CD4-positive, alpha-beta T cell treated with Interleukin-2 at 100 ng/mL for 4 hours (primary cell): ENCODE measurements around the gene TCP1.
"Not testable (repeated sequence)": the region's sequence is repeated elsewhere in the genome, so short reads cannot be mapped to it uniquely, and the experiment has no call there.

Experiments used
- DNase-seq: peaks from one replicate; pipeline ENCODE4 v3.0.0-alpha.2; 2020; ENCODE audit warnings: low spot score

The TCP1 gene

DNA sequence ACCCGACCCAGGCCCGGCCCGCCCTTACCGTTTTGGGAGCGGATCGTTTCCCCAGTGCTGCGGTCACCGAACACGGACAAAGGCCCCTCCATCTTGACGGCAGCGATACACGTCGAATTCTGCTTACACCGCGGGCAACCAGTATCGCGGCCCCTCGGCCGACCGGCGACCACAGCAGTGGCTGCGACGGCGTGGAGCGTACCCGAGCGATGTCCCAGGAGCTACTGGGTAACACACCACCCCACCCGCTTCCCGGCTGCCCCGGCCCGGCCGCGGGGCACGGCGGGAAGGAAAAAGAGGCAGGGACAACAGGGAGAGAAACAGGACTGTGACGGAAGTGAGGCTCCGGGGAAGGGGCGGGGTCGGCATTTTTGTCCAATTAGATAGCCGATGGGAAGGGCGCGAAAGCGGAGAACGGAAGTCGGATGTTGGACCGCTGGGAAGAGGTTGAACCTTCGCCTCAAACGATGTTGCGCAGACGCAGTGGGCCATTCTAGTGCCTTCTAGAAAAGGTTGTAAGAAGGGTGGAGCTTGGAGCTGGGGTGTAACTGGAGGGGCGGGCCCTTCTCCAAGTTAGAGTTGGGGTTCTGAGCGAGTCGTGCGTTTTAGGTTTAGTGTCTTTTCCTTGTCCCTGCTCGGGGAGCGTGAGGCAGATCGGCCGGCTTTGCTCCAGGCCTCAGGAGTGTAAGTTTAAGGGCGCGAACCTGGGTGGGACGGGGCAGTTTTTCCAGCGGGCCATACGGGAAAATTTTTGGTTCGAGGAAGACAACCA lies at the start of gene TCP1:
TCP1 (minus strand) TSS at position 226 of the 772 bp plus-strand sequence; CDS start at position 92, 134 bp downstream.
- peak; percentile 99 for DNase-seq

- DNase-seq, result no peak
Observed at GRCh38 chr6:159838020-159838744, 48.8 kb upstream of the TCP1 start.

DNA sequence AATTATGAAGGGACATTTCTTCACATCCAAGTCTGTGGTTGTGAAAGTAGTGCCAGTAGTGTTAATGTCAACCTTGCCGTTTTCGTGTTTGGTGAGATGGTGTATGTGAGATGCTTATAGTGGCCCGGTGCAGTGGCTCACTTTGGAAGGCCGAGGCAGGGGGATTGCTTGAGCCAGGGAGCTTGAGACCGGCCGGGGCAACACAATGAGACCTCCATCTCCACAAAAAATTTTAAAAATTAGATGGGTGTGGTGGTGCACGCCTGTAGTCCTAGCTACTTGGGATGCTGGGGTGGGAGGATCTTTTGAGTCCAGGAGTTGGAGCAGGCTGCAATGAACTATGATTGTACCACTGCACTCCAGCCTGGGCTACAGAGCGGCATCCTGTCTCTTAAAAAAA lies 48.1 kb upstream of the TCP1 start:
- DNase-seq, result no peak

DNA sequence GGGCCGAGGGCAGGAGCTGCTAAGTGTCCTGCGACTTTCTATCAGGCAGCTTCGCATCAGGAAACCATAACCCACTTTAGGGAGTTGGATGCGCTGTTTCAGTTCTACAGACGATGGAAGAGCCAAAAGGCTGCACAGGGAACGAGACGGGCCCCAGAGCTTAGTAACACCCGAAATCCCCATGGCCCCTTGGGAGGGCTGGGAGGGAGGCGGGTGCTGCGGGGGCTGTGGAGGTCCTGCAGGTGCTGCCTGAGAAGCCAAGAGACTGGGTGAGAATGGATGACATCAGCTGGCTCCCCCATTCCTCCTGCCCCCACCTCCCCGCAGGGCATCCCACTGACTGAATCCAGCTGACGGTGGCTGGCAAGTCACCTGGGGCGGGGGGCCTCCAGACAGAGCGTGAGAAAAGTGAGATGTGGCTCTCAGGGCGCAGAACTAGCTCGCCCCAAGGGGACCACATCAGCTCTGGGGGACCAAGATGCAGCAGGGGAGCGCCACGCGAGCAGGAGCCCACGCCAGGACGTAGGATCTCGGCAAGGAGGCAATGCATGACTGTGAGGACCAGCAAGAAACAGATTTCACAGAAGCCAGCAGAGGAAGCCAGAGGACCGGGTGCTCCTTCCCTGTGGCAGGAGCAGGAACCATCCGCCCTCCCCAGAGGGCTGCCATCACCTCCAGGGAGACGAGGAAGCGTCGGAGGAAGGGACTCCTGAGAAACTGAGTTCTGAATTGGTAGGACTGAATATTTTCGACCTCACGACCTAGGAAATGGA lies 47.5 kb upstream of the TCP1 start:
- DNase-seq, result no peak

DNA sequence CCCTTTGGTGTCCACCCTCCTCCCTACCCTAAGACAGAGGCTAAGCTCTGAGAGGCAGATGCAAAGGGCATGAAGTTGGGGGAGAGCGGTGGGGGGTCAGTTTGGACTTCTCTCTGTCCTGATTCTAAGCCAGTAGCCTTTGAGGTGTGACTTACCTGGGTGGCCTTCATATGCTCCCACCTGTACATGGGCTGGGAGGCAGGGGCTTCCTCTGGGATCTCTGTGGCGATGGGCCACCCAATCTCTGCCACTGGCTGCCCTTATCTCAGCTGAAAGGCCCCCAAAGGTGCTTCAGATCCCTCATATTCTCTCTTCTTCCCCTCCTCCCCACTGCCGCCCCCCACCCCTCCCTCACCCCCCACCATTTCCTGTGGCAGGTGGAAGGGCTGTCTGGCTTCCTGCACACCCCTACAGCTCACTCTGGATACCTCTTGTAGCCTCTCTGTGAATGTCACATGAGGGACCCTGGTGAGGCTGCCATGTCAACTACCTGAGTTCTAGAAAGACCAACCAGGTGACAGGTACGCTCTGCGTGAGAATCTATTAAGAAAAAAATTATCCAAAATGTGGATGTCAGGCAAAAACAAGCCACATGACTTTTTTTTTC lies 44.7 kb upstream of the TCP1 start:
- no peak for DNase-seq

DNA sequence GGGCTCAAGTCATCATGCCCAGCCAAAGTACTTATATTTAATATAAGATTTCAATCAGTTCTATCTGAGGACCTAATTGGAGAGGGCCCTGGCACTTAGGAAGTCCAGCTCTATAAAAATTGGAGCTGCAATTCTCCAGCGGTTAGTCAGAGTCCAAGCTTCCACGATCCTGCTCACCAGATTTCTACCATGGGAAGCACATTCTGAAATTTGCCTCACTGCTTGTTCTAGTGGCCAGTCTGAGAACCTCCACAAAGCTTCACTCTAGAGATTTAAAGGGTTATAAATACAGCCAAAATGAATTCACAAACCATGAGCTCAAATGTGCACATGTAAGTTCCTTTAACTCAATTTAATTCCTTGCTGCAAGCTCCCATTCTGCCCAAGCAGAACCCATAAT lies 44.2 kb upstream of the TCP1 start:
- DNase-seq, result no peak

GRCh38 chr6:159832946-159833345 lies 43.5 kb upstream of the TCP1 start:
- DNase-seq, result no peak

DNA sequence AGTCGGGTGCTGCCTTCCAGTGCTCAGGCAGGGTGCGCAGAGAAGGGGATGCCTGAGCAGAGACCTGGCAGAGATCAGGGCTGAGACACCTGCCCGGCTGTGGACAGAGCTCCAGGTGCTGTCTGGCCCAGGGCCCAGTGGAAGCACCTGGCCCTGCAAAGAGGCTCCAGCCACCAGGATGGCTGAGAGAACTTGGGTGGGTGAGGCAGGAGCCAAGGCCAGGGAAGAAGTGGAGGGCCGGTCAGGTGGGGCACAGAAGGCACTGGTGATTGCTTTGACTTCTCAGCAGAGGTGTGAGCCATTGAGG lies 41.9 kb upstream of the TCP1 start:
- no peak for DNase-seq

DNA sequence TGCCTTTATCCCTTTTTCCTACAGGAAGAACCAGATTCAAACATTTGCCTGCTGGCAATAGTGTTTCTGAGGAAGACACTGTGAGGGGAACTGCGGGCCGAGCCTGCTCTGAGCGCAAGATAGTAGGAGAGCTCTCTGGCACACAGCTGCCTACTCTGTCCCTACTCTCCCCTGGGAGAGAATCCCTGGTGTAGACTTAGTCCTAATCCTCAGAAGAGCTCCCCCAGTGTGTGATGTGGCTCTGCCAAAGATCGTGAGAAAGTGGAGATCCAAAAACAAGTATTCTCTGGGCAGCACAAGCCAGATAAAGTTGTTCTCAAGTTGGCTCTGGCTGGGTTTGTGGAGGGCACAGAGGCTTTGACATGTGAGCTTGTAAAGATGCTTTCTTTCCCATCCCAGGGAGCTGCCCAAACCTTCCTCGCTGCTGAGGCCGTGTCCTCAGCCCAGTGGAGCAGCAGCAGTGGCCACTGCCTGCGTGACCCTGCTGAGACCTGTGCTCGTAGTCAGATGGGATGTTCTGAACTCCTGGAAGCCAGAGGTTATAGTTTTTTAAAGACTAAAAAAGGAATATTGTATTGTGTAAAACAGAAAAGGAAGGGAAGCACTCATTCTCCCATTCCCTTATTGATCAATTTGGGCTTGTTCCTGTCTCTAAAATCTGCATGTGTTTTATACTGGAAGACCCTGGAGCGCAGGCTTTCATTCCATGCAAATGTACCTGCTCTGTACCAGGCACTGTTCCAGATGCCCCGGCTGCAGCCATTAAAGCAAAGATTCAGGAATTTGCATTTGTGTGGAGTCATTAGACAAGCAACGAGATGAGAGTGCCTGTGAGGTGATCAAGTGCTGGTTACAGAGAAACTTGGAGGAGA lies 41.3 kb upstream of the TCP1 start:
- no peak for DNase-seq

- DNase-seq, result no peak
Observed at GRCh38 chr6:159829526-159829925, 40.1 kb upstream of the TCP1 start.

GRCh38 chr6:159828074-159828473 lies 38.7 kb upstream of the TCP1 start:
- no peak for DNase-seq

GRCh38 chr6:159826968-159827647 lies 37.7 kb upstream of the TCP1 start:
- no peak for DNase-seq

GRCh38 chr6:159826004-159826403 lies 36.6 kb upstream of the TCP1 start:
- no peak for DNase-seq

DNA sequence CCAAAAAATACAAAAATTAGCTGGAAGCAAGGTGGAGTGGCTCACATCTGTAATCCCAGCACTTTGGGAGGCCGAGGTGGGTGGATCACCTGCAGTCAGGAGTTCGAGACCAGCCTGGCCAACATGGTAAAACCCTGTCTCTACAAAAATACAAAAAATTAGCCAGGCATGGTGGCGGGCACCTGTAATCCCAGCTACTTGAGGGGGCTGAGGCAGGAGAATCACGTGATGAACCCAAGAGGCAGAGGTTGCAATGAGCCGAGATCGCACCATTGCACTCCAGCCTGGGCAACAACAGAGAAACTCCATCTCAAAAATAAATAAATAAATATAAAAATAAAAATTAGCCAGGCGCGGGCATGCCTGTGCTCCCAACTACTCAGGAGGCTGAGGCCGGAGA lies 35.3 kb upstream of the TCP1 start:
- not testable (repeated sequence) for DNase-seq

DNA sequence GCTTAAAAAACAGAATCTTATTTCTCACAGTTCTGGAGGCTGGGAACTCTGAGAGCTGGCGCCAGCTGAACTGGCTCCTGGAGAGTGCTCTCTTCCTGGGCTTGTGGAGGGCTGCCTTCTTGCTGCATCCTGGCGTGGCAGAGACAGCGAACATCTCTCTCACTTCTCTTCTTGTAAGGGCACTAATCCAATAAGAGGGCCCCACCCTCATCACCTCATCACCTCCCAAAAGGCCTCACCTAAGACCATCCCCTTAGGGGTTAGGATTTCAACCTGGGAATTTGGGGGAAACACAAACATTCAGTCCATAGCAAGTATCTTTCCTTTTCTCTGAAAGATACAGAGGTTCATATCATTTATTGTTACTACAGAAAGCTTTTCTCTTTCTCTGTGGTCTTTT lies 34.6 kb upstream of the TCP1 start:
- no peak for DNase-seq

DNA sequence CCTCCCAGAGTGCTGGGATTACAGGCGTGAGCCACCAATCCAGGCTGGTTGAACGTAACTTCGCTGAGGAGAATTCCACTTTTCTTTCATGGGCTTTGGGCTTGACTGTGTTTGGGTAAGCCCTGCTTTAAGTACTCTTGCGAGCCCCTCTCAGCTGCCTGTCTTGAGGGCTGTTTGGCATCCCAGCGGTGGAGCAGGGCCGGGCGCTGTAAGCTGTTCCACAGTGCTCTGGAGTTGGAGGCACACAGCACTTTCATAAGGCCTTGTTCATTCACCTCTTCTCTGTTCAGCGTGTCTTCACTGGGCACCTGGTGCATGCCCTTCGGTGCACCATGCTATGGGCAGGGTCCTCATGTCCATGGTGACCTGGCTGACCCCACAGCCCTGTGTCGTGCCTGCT lies 32.3 kb upstream of the TCP1 start:
- no peak for DNase-seq

- no peak for DNase-seq
Observed at GRCh38 chr6:159821122-159821521, 31.7 kb upstream of the TCP1 start.

DNA sequence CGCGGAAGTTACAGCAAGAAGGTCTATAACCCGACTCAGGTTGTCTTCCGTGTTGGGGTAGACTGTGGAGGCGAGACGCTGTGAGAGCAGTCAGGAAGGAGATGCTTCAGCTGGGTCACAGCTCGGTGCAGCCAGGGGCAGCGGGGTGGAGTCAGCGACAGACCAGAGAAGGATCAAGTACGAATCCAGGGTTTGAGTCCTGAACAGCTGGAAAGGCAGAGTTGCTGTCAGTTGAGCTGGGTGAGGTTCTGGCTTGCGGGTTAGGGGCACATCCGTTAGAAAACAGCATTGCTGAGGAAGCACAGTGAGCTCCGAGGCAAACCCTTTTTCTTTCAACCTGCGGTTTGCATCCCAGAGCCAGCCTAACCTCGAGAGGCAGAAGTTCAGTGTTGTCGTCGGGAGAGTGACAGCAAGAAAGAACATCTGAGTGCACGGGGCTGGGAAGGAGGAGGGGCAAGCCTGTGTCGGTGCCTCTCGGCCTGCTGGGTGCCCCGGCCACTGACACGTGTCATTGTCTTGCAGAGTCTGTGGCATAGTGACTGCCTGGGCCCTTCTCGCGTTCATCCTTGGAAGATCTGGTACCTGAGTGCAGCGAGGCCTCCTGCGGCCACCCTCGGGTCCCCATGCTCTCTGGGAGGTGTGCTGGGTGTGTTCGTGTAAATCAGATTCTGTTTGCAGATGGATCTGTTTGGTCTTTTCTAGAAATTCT lies 30.7 kb upstream of the TCP1 start:
- DNase-seq, result peak; percentile 39

- DNase-seq, result no peak
Observed at GRCh38 chr6:159819098-159819497, 29.7 kb upstream of the TCP1 start.
